ENCODE data around the gene CFDP1. TPM values are rescaled to one million over a fixed set of nuclear protein-coding genes. Genes with fewer than 3 reads are reported as not detected.

Gene CFDP1
- total RNA-seq, 1 experiment from 2014 or later: 52.6 TPM

DNA sequence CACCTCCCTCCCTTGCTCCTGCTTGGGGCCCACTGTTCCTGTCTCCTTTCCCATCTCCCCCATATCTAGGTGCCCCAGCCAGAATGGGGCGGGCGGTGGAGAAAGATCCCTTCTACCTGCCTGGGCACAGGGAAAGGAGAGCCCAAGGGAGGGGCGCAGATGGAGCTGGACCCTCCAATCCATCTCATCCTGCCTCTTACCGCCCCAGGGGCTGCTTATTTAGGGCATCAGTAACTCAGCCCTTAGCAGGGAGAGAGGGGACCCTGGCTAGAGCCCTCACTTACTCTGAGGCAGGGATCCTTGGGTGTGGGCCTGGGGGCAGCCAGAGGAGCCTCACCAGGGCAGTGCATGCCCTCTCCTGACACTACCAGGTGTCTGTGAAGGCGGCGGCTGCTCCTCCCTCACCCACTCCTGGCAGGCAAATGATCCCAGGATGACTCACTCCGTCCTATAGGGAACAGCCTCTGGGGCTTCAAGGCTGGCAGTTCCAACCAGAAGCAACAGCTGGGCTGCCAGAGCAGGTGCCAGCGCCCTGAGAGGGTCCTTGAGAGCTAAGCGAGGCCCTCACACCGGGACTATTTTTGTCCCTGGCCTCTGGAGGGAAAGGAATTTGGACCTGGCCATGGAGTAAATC, 165.6 kb downstream of the CFDP1 start:
- BruUV-seq (replicated peaks): no TSS peak
- H3K27me3 ChIP-seq (ENCODE audit: insufficient read depth, low read depth): no peaks in the 10 kb centered on the region
- POLR2A ChIA-PET (ENCODE audit: unreplicated experiment): interaction anchor here (0.6 kb wide), 1 partner anchor 104 kb away, joined by 3 read pairs; no protein-coding TSS in a partner anchor
- H2AFZ ChIP-seq: no peak overlapping the region
- H3K9me3 ChIP-seq (ENCODE audit: insufficient read depth, low read depth): no peaks in the 10 kb centered on the region
- H3K4me1 ChIP-seq (replicated peaks; ENCODE audit: insufficient read depth): peaks cover 43% of the 10 kb centered on the region
- peaks cover 29% of the 10 kb centered on the region for H3K79me2 ChIP-seq (ENCODE audit: low read depth)
- peaks cover 11% of the 10 kb centered on the region; the same call in 1 of the 2 replicates for H3F3A ChIP-seq (ENCODE audit: insufficient read depth, low read depth)
- H4K20me1 ChIP-seq (ENCODE audit: insufficient read depth): peaks cover 20% of the 10 kb centered on the region
- intact Hi-C loops (cut with micrococcal nuclease; ENCODE audit: unreplicated experiment): loop anchor here (1.0 to 2.0 kb wide), 2 partner anchors 33 to 109 kb away; no protein-coding TSS in a partner anchor
- H3K4me2 ChIP-seq: peak overlapping the region; percentile 63
- 0 out of 2 replicates have a peak overlapping the region, but pooled peaks have one; percentile 2 for H3K27ac ChIP-seq
- H3K4me3 ChIP-seq: no peak overlapping the region
- DNase-seq: peak; percentile 81 to 84
- H3K36me3 ChIP-seq (ENCODE audit: low read depth): no peaks in the 10 kb centered on the region
- no peak for TF ChIP-seq EZH2 (IDR thresholded peaks at IDR 0.05; ENCODE audit: low read depth)
- TF ChIP-seq, protein P1, sequence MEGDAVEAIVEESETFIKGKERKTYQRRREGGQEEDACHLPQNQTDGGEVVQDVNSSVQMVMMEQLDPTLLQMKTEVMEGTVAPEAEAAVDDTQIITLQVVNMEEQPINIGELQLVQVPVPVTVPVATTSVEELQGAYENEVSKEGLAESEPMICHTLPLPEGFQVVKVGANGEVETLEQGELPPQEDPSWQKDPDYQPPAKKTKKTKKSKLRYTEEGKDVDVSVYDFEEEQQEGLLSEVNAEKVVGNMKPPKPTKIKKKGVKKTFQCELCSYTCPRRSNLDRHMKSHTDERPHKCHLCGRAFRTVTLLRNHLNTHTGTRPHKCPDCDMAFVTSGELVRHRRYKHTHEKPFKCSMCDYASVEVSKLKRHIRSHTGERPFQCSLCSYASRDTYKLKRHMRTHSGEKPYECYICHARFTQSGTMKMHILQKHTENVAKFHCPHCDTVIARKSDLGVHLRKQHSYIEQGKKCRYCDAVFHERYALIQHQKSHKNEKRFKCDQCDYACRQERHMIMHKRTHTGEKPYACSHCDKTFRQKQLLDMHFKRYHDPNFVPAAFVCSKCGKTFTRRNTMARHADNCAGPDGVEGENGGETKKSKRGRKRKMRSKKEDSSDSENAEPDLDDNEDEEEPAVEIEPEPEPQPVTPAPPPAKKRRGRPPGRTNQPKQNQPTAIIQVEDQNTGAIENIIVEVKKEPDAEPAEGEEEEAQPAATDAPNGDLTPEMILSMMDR (conservative IDR thresholded peaks at IDR 0.05): no peak
- no peaks in the 10 kb centered on the region for H3K9me2 ChIP-seq (ENCODE audit: insufficient read depth)
- CTCF ChIA-PET: no interaction called here

DNA sequence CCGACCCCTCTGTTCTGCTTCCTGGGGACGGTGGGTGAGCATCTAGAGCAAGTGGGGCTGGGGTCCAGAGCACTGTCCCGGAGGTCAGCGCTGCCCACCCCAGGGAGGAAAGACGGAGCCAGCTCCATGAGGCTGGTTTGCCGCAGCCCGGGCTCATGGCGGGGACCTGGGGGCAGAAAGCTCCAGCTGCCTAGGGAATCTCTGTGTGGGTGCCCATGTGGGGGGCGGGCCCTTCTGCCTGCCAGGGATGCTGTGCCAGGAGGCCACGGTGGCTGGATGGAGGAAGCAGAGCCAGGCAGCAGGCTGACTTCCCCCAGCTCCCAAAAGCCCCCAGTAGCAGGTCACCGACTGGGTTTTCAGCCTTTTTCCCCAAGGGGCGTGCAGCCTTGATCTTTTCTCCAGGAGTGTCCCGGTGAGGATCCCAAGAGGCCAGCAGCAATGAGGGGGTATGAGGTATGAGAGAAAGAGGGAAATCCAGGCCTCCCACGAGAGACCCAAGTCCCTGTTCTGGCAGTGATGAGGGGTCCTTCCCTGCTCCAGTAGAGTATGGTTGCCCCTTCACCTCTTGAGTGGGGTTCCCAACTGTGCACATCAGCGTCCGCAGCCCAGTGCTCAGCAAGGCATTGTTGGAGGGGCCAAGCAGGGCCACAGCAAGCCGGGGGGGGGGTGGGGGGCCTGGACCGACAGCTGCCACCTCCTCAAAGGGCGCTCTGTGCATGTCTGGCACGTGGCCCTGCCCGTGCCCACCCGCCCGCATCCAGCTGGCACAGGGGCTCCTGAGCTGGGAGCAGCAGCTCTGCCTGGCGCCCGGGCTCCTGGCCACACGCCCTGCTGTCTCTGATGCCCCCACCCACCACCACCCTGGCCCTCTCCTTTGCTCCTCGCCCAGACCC, 166.3 kb downstream of the CFDP1 start:
- Histone ChIP-seq H3K27ac (no peak overlapping the region), H3K4me1 (replicated peaks; ENCODE audit: insufficient read depth) (peaks cover 43% of the 10 kb centered on the region)
- CTCF ChIA-PET: no interaction called here

More for the DNA sequence above, 166.3 kb downstream of the CFDP1 start:
- Histone ChIP-seq H3K9me2 (ENCODE audit: insufficient read depth) (no peaks in the 10 kb centered on the region), H2AFZ (no peak overlapping the region), H3K27me3 (ENCODE audit: insufficient read depth, low read depth) (no peaks in the 10 kb centered on the region), H3K36me3 (ENCODE audit: low read depth) (0 out of 2 replicates have a peak, but pooled peaks cover 2% of the 10 kb centered on the region), H3K9me3 (ENCODE audit: insufficient read depth, low read depth) (no peaks in the 10 kb centered on the region), H4K20me1 (ENCODE audit: insufficient read depth) (peaks cover 26% of the 10 kb centered on the region), H3K4me3 (peak overlapping the region; percentile 99; the same call in 1 of the 2 replicates), H3K4me2 (peak overlapping the region; percentile 97), H3K79me2 (ENCODE audit: low read depth) (peaks cover 36% of the 10 kb centered on the region), H3F3A (ENCODE audit: insufficient read depth, low read depth) (peaks cover 11% of the 10 kb centered on the region; the same call in 1 of the 2 replicates)
- POLR2A ChIA-PET (ENCODE audit: unreplicated experiment): no interaction called here
- TF ChIP-seq, protein P1 (conservative IDR thresholded peaks at IDR 0.05): no peak
- TF ChIP-seq EZH2 (IDR thresholded peaks at IDR 0.05; ENCODE audit: low read depth): no peak
- BruUV-seq (replicated peaks): no TSS peak
- DNase-seq: no peak
- intact Hi-C loops (cut with micrococcal nuclease; ENCODE audit: unreplicated experiment): loop anchor here (1.0 to 2.0 kb wide), 2 partner anchors 38 to 110 kb away; no protein-coding TSS in a partner anchor

All from PC-9 (cell line).